ENCODE results near the gene TMEM123. TPM values are rescaled to one million over a fixed set of nuclear protein-coding genes. Genes with fewer than 3 reads are reported as not detected.

Gene TMEM123
- total RNA-seq, 1 experiment from 2014 or later: 214 TPM

GRCh38 chr11:102426570-102426969, 26.0 kb downstream of the TMEM123 start:
- no peak for DNase-seq (ENCODE audit: low spot score)
- H3K4me1 ChIP-seq (ENCODE audit: insufficient read depth, low read length, poor library complexity, severe bottlenecking): peaks cover 52% of the 10 kb centered on the region
- peaks cover 2% of the 10 kb centered on the region for H3K36me3 ChIP-seq (ENCODE audit: insufficient read depth, low read length, poor library complexity, severe bottlenecking)
- no peak overlapping the region for H3K27ac ChIP-seq (ENCODE audit: low read depth, low read length, poor library complexity, severe bottlenecking)
- H3K27me3 ChIP-seq (replicated peaks; ENCODE audit: insufficient read depth, low read depth, low read length, poor library complexity): no peaks in the 10 kb centered on the region
- BruUV-seq (replicated peaks): no TSS peak
- no peak overlapping the region for H3K4me3 ChIP-seq (ENCODE audit: low read depth, low read length, poor library complexity, severe bottlenecking)
- TF ChIP-seq CTCF (conservative IDR thresholded peaks at IDR 0.05; ENCODE audit: low read depth, low read length) (no peak), EZH2 (IDR thresholded peaks at IDR 0.05; ENCODE audit: borderline replicate concordance, low read depth, low read length, poor library complexity, severe bottlenecking) (no peak)
- intact Hi-C loops (cut with micrococcal nuclease; ENCODE audit: unreplicated experiment): no loop called here
- CTCF ChIA-PET: no interaction called here
- POLR2A ChIA-PET (ENCODE audit: low non-redundant PET): no interaction called here
- H3K9me3 ChIP-seq (ENCODE audit: low read depth, low read length, poor library complexity, severe bottlenecking): peaks cover under 1% of the 10 kb centered on the region

- no peak for TF ChIP-seq CTCF (conservative IDR thresholded peaks at IDR 0.05; ENCODE audit: low read depth, low read length)
- TF ChIP-seq EZH2 (IDR thresholded peaks at IDR 0.05; ENCODE audit: borderline replicate concordance, low read depth, low read length, poor library complexity, severe bottlenecking): no peak
- Histone ChIP-seq H3K27me3 (replicated peaks; ENCODE audit: insufficient read depth, low read depth, low read length, poor library complexity) (no peaks in the 10 kb centered on the region), H3K9me3 (ENCODE audit: low read depth, low read length, poor library complexity, severe bottlenecking) (no peaks in the 10 kb centered on the region), H3K36me3 (ENCODE audit: insufficient read depth, low read length, poor library complexity, severe bottlenecking) (no peaks in the 10 kb centered on the region), H3K4me3 (ENCODE audit: low read depth, low read length, poor library complexity, severe bottlenecking) (no peak overlapping the region), H3K27ac (ENCODE audit: low read depth, low read length, poor library complexity, severe bottlenecking) (no peak overlapping the region), H3K4me1 (ENCODE audit: insufficient read depth, low read length, poor library complexity, severe bottlenecking) (peaks cover 57% of the 10 kb centered on the region)
- DNase-seq (ENCODE audit: low spot score): no peak
- CTCF ChIA-PET: no interaction called here
- POLR2A ChIA-PET (ENCODE audit: low non-redundant PET): no interaction called here
- intact Hi-C loops (cut with micrococcal nuclease; ENCODE audit: unreplicated experiment): no loop called here
- no TSS peak for BruUV-seq (replicated peaks)
Measured at GRCh38 chr11:102426000-102426399, 26.6 kb downstream of the TMEM123 start.

- Histone ChIP-seq H3K9me3 (ENCODE audit: low read depth, low read length, poor library complexity, severe bottlenecking) (no peaks in the 10 kb centered on the region), H3K27me3 (replicated peaks; ENCODE audit: insufficient read depth, low read depth, low read length, poor library complexity) (no peaks in the 10 kb centered on the region), H3K4me3 (ENCODE audit: low read depth, low read length, poor library complexity, severe bottlenecking) (no peak overlapping the region), H3K36me3 (ENCODE audit: insufficient read depth, low read length, poor library complexity, severe bottlenecking) (no peaks in the 10 kb centered on the region), H3K4me1 (ENCODE audit: insufficient read depth, low read length, poor library complexity, severe bottlenecking) (peaks cover 36% of the 10 kb centered on the region), H3K27ac (ENCODE audit: low read depth, low read length, poor library complexity, severe bottlenecking) (no peak overlapping the region)
- no peak for DNase-seq (ENCODE audit: low spot score)
- POLR2A ChIA-PET (ENCODE audit: low non-redundant PET): no interaction called here
- no TSS peak for BruUV-seq (replicated peaks)
- intact Hi-C loops (cut with micrococcal nuclease; ENCODE audit: unreplicated experiment): no loop called here
- TF ChIP-seq EZH2 (IDR thresholded peaks at IDR 0.05; ENCODE audit: borderline replicate concordance, low read depth, low read length, poor library complexity, severe bottlenecking): no peak
- no peak for TF ChIP-seq CTCF (conservative IDR thresholded peaks at IDR 0.05; ENCODE audit: low read depth, low read length)
- CTCF ChIA-PET: no interaction called here
Measured at GRCh38 chr11:102423936-102424335, 28.6 kb downstream of the TMEM123 start.

All from A673 (cell line).